ACHN (cell line): ENCODE data around the gene TFAP2B.

ENCODE experiments used
- DNase-seq: peaks from one replicate; pipeline ENCODE4 v3.0.0-alpha.2; 2015
- in situ Hi-C: cut with HindIII; loops from 2 replicates; pipeline ENCODE4 v1.10.0; 2017; ENCODE audit warnings: low sequenced_read_pairs, low pct_ligation_motif_present, low pct_unique_long_range_greater_than_20kb

TFAP2B gene

DNA sequence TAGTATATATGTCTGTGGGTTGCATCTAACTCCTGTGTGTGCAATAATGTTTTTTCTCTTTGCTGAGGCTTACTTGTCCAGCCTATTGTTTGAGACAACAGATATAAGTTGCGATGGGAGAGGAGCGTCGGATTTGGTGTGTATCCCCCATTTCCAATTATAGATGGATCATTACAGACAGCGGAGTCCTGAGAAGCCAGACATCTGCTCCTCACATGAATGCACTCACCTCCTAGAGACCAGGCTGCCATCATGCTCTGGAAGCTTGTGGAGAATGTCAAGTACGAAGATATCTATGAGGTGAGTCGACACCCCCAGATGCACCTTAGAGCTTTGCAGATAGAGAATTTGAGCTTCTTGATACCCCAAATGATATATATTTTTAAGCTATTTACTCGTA, at the start of gene TFAP2B:
TSS of gene TFAP2B (plus strand) at position 199 of the 400 bp plus-strand sequence. CDS start at position 220, 21 bp downstream.
- DNase-seq, result no peak
- in situ Hi-C loops, result no loop called here

DNA sequence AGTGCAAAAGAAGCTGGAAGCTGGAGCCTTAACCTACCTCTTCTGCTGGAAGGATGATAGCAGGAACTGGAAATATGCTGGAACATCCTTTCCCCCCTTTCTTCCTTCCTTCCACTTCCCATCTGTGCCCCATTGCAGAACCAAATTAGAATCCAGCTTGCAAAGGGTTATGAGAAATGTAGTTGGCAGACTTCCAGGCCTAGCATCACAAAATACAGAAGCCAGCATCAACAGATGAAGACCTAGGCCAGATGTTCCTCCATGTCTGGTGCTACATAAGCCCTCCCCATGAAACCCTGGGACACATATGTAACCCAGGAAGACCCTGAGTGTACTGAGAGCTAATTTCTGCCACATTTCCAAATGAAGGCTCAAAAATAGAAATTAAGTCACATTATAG, 40.0 kb upstream of the TFAP2B start:
- DNase-seq, result no peak
- in situ Hi-C loops, result no loop called here

DNA sequence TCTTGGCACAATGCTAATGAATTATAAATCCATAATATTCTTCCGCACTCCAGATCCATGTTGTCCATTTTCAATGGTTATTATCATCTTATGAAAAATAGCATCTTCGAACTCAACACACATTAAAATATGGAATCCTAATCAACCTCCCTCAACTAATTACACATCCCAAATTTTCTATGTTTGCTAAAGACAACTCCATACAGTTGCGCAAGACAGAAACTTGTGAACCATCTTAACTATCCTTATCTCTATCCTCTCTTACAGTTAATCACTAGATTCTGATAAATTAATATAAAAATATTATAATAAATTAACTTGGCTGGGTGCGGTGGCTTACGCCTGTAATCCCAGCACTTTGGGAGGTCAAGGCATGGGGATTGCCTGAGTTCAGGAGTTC, 38.3 kb upstream of the TFAP2B start:
- no peak for DNase-seq
- in situ Hi-C loops, result no loop called here

DNA sequence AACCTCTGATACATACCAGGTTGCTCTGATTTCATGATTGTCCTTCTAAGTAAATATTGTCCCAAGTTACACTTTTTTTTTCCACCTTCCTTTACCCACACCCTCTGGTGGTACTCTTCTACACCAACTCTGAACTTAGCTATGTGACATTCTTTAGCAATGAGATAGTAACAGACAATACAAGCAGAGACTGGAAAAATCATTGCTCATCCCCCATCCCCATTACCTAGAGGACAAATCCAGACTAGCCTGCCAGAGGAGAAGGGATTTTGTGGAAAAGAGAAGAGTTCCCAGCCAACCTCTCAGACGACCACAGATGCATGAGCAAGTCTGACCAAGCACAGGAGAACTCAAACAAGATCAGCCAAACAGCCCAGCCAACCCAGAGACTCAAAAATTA, 32.8 kb upstream of the TFAP2B start:
- in situ Hi-C loops, result no loop called here

DNA sequence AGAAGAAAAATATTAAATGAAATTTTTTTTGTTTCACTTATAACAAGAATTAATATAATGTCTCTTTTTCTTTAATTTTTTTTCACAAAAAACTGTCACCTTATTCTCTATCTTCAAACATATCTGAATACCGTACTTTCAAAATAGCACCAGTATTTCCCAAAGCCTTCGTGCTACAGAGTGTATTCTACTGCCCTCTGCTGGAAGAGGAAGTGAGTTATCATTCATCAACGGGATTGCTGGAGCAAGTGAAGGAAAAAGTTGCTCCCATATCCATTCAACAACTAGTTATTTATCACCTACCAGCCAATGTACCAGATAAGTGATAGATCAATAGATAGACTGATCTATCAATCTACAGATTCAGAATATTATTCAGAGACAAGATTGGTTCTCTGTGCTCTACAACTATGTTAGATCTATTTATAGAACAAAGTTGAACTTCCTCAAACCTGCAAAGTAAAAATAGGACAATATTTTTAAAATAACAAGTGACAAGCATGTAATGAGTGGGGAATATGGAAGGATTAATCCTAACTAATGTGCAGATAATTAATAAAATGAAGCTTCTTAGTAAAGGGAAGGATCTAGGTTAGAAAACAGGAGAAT, 26.7 kb upstream of the TFAP2B start:
- DNase-seq, result peak; percentile 57
- in situ Hi-C loops, result no loop called here

More for the DNA sequence above, 32.8 kb upstream of the TFAP2B start:
- DNase-seq, result no peak

DNA sequence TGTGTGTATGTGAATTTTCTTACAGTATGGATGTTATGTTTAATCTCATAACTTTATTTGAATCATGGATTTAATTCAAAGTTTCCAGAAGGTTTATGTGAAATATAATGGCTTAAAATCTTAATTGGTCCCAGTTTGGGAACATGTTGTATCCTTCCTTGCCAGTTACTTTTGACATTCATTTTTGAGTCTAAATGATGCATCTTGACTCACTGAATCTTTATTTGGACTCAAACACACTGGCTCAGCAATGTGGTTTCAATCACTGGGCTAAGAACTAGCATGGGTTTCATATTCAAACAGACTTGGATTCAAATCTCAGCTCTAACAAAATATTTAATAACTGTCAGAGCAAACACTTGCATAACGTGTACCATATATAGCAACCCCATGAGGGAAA, 25.9 kb upstream of the TFAP2B start:
- no peak for DNase-seq
- in situ Hi-C loops, result no loop called here

DNA sequence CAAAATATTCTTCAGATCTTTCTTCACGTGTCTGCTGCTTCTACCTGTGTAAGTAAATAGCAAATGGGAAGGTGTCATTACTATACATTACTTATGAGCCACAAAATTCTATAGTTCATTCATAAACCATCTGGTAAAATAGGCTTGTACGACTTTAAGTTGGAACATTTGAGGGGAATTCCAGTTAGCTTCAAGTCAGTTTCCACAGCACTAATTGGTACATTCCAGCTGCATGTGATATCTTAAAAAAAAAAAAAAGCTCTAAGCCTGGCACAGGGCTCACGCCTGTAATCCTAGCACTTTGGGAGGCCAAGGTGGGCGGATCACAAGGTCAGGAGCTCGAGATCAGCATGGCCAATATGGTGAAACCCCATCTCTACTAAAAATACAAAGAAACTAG, 23.1 kb upstream of the TFAP2B start:
- in situ Hi-C loops, result no loop called here
- DNase-seq, result no peak

DNA sequence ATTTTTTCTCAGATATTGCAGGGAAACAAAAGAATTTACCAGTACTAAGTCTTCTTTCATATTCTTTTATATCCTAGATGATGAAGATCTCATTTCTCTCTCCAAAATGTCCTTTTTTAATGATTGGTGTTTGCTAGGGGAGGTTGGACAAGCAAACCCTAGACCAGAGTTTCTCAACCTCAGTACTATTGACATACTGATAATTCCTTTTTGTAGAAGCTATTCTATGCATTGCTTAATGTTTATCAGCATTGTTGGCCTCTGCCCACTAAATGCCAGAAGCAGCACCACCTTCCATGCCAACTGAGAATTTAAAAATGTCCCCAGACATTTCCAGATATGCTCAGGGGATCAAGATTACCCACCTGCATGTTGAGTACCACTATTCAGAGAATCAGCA, 14.4 kb upstream of the TFAP2B start:
- in situ Hi-C loops, result no loop called here
- no peak for DNase-seq

DNA sequence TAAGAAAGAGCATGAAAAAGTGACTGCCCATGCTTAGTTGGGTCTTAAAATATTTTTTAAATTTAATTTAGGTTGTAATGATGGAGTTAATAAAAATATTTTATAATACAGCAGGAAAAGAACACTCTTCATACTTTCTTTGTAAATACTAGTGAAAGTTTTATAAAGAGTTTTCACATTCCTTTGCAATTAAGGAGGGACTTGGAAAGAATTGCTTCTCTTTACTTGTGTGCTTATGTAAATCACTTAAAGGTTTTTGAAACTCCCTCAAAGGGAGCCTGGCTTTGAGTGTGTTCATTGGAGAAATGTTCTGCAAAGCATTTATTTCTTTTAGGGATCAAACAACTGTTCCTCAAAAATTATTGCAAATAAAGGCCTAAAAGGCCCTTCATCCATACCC, 11.6 kb upstream of the TFAP2B start:
- in situ Hi-C loops, result no loop called here

DNA sequence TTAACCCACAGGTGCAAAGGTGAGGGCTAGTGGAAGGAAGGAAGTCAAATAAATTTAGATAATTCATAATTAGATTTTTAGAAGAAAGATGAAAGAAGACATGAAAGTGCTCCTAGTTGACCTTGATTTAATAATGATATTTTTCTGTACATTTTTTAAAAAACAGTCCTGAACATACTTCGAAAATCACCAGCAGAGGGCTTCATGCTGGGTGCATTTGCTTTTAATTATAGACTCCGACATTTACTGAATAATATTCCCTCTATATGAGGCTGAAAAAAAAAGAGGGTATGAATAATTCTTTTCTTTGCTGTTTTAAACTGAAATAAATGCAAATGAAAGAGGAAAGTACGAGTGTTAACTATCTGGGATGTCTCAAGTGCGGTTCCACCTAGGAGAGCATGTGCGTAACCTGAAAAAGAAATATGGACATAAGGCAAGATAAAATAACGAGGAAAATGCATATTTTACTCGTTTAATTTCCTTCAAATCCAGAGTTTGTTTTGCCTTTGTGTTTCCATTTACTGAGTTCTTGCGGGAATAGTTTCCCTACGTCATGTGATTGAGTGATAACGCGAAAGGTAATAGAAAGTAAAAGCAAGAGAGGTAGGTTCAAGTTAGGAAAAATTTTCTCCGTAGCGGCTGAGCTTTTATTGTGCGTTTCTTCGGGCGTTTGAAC, 3.1 kb upstream of the TFAP2B start:
- DNase-seq, result peak; percentile 28
- in situ Hi-C loops, result no loop called here

More for the DNA sequence above, 11.6 kb upstream of the TFAP2B start:
- DNase-seq, result no peak

DNA sequence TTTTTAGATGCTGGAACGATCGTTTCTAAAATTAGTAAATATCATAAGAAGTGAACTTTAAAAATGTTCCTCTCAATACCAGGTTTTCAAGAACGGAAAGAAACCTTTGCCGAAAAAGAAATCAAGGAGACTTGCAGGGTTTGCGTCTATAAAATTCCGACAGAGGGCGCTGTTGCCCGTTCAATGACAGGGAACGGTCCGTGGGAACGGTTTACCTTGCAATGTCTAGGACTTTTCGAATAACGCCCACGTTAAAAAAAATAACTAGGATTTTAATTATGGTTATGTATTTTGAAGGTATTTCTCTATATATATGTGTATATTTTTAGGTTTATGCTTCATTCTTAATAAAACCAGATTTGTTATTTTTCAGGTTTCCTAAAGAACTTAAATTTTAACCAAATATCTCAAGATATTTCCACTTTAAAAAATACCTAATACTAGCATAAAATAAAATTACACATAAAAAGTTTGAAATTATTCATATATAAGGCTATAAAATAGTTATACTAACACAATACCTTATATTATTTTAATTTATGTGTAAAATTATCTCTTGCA, 2.5 kb upstream of the TFAP2B start:
- in situ Hi-C loops, result no loop called here

DNA sequence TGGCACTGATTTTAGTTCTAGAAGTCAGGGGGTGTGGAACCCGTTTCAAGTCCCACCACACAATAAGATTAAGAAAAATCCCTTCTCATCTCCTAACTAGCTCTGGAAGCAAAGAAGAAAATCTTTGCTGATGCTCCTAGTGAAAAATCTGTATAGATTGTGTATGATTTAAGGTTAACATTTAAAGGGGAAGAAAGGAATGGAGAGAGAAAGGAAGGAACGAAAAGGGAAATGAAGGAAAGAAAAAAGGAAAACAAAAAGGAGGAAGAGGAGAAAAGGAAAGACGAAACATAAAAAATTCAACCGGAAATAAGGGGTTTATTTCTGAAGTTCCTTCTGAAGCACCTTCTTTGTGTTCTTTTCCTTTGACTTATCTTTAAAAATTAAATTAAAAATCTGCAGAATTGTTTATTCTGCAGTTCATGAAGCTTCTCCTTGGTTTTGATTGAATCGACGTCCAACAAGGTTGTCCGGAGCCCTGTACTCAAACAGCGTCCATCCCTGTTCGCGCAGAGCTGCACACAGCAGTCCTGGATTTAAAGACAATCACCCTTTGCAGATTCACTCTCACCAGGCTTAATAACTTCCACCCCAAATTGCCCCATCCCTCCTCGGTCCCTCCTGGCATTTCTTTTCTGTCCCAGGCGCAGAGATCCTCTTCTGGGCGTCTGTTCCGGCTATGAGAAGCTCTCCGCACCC, 1.6 kb upstream of the TFAP2B start:
- in situ Hi-C loops, result no loop called here
- DNase-seq, result no peak

More for the DNA sequence above, 2.5 kb upstream of the TFAP2B start:
- DNase-seq, result peak; percentile 58

DNA sequence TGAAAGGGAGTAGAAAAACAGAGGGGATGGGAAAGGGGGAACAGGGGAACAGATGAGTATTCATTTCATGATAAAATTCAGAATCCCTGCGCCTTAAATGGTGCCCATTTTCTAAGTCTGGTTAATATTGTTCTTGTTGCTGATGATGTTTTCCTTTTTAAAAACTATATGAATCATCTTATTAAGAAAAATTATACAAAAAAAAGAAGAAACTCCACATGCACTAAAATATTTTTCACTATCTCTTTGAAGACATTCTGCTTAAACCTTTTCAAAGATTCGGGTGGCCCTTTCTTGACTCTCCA, 1.1 kb upstream of the TFAP2B start:
- in situ Hi-C loops, result no loop called here
- DNase-seq, result no peak

DNA sequence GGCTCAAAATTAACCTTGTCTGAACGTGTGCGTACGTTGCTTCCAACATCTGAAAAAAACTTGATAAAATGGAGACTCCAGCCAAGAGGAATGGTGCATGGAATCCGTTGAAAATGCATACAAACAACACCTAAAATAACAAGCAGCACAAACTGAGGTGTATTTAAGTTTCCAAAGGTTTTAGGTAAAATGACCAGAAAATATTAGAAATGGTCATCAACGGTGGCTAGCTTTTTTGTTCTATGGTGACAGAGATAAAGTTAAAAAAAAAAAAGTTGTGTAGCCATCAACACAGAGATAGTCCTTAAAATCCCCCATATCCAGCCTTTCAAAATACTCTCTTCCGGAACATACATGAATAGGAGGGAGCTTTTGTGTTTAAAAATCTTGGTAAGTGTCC, 651 bp upstream of the TFAP2B start:
- in situ Hi-C loops, result no loop called here
- DNase-seq, result no peak

DNA sequence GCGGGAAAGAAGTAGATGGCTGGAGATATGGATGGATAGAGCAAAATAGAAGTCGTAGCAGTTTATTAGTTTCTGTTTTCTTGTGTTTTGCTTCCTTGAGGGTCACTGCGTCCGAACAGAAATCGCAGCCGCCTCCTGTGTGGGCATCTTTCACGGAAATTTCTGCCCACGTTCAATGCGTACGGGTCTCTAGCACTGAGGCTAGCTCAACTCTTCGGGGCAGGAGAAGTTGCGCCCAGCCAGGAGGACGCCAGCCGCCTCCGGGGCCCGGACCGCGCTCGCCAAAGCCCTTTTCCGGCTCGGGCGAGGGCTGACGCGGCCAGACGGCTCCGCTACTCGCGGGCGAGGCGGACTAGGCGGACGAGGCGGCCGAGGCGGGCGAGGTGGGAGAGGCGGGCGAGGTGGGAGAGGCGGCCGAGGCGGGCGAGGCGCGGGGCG, 814 bp downstream of the TFAP2B start:
- in situ Hi-C loops, result no loop called here
- no peak for DNase-seq

DNA sequence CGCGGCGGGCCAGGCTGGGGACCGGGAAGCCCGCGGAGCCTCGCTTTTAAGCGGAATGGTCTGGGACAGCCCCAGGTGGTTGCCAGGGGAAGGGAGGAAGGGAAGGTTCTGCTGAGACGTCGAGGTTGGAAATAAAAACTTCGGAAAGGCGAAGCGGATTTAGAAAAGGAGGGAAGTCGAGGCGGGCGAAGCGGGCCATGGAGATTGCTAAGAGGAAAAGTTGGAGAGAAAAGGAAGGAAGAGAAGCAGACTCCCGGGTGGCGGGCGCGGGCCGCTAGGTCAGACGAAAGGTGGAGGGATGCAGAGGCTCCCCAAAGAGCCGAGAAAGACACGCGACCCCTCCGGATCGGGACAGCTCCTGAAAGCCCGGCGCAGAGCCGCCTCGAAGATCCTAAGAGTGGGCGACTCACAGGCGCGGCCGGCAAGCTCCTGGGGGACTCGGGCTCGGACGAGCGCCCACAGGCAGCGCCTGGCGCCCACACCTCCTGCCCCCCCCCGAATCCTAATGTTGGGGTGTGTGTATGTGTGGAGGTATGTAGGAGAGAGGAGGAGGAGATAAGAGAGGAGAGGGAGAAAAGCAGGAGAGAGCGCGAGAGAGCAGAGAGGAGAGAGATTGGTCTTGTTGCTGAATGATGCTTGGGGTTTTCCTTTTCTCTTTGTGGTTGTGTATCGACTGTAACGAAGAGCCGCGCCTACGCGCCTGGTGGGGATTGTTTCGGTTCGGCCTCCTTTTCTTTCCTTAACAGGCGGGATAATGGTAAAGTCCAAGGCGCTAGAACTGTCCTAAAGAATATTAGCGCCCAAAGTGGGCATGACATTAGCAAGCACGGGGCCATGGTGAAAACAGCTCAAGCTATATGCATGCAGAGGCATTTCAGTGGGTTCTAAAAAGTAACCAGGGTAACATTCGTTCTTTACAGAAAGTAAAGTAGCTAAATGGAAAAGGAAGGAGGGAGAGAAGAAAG, 1.5 kb downstream of the TFAP2B start:
- DNase-seq, result no peak
- in situ Hi-C loops, result no loop called here

DNA sequence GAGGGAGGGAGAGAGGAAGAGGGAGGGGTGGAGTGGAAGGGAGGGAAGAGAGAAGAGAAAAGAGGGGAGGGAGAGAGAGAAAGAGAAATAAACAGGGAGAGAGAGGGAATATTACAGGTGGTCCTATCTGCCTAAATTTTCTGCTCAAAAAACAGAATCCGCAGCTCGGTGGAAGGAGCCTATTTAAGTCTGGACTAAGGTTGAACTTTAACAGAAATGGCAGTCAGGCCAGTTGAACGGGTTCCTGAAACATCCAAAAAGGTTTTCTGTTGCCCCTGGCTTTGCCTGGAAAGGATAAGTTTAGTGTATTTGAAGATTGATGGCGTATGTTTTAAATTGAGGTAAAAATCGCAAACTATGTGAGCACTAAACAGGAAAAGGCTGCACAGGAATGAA, 2.2 kb downstream of the TFAP2B start:
- in situ Hi-C loops, result no loop called here
- DNase-seq, result no peak

DNA sequence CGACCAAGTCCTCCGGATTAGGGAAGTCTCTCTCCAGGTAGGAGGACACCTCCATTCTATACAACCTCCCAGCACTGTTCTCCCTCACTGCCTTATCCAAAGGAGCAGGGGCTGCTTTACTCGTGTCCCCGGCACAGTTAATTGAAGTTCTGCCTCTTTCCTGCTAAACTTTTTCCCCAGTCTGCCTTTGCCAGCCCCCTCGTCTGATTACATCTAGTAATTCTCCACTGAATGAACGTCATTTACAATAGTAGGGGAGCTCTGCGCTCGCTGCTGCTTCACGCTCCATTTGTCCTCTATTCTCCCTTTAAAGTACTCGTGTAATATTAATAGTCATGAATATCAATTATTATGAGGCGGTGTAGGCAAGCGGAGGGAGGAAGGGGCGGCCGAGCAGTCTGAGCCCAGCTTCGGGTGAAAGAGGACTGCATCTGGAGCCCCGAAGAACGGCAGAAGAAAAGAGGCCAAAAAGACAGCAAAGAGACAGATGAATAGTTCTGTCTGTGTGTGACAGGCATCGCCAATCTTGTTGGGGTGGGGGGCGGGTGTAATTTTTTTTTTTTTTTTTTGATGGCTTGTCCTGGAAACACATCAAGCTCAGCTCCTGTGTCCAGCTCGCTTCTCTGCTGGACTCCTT, 2.9 kb downstream of the TFAP2B start:
- in situ Hi-C loops, result no loop called here
- no peak for DNase-seq
